OCI-LY1 (cell line): ENCODE measurements around the gene UBE2D4.

Experiments
- H2AFZ ChIP-seq: fragments of 200-600 bp; sonication (generic), shearing (Covaris generic); 2 replicates; pipeline ENCODE4 v1.6.0; 2014; ENCODE audit warnings: antibody characterized with exemption, mild to moderate bottlenecking, low read length
- H3F3A ChIP-seq: fragments of 200-600 bp; sonication (generic), shearing (Covaris generic); 2 replicates; pipeline ENCODE4 v1.6.0; 2014; ENCODE audit warnings: mild to moderate bottlenecking, antibody characterized with exemption, low read length, moderate library complexity; ENCODE audit not compliant: insufficient read depth
- H3K27ac ChIP-seq: fragments of 200-600 bp; sonication (generic); 2 replicates; pipeline ENCODE4 v1.5.1; 2014; ENCODE audit warnings: low read length, mixed run types, mild to moderate bottlenecking, low read depth; ENCODE audit not compliant: poor library complexity, severe bottlenecking
- H3K27me3 ChIP-seq: fragments of 200-600 bp; sonication (generic); 2 replicates; pipeline ENCODE4 v1.6.0; 2014; ENCODE audit warnings: antibody characterized with exemption, mild to moderate bottlenecking, low read length, moderate library complexity; ENCODE audit not compliant: insufficient read depth
- H3K36me3 ChIP-seq: fragments of 200-600 bp; sonication (generic); 2 replicates; pipeline ENCODE4 v1.6.1; 2014; ENCODE audit warnings: mild to moderate bottlenecking, antibody characterized with exemption, low read length, moderate library complexity, mixed read lengths; ENCODE audit not compliant: insufficient read depth
- H3K4me1 ChIP-seq: fragments of 200-600 bp; sonication (generic); 2 replicates; pipeline ENCODE4 v1.5.1; 2014; ENCODE audit warnings: mild to moderate bottlenecking, low read length, moderate library complexity; ENCODE audit not compliant: insufficient read depth, severe bottlenecking
- H3K4me2 ChIP-seq: fragments of 200-600 bp; sonication (generic), shearing (Covaris generic); 2 replicates; pipeline ENCODE4 v1.6.1; 2014; ENCODE audit warnings: low read length
- H3K4me3 ChIP-seq: fragments of 200-600 bp; sonication (generic); 2 replicates; pipeline ENCODE4 v1.5.1; 2014; ENCODE audit warnings: low read length, low read depth, mild to moderate bottlenecking, mixed read lengths; ENCODE audit not compliant: poor library complexity, severe bottlenecking
- H3K79me2 ChIP-seq: fragments of 200-600 bp; shearing (Covaris generic); 2 replicates; pipeline ENCODE4 v1.6.1; 2016; ENCODE audit warnings: mixed run types, low read length, mixed read lengths; ENCODE audit not compliant: insufficient read depth
- H3K9ac ChIP-seq: fragments of 200-600 bp; sonication (generic), shearing (Covaris generic); 2 replicates; pipeline ENCODE4 v1.6.1; 2014; ENCODE audit warnings: mild to moderate bottlenecking, low read length, mixed read lengths
- H3K9me2 ChIP-seq: fragments of 200-600 bp; sonication (generic), shearing (Covaris generic); 2 replicates; pipeline ENCODE4 v1.6.1; 2014; ENCODE audit warnings: low read depth, mild to moderate bottlenecking, low read length, mixed read lengths
- H3K9me3 ChIP-seq: fragments of 200-600 bp; shearing (Covaris generic); 2 replicates; pipeline ENCODE4 v1.6.1; 2014; ENCODE audit warnings: low read length, mixed read lengths
- H4K20me1 ChIP-seq: fragments of 200-600 bp; sonication (generic), shearing (Covaris generic); 2 replicates; pipeline ENCODE4 v1.6.0; 2016; ENCODE audit warnings: mild to moderate bottlenecking, low read length; ENCODE audit not compliant: insufficient read depth
- CTCF ChIP-seq: fragments of 200-600 bp; sonication (generic), shearing (Covaris generic); IDR thresholded peaks from 2 replicates; pipeline ENCODE4 v1.5.1; 2017; ENCODE audit warnings: mild to moderate bottlenecking, antibody characterized with exemption, low read length, moderate library complexity, mixed read lengths
- EZH2 ChIP-seq: fragments of 200-600 bp; sonication (generic), shearing (Covaris generic); IDR thresholded peaks from 2 replicates; pipeline ENCODE4 v1.8.0; 2017; ENCODE audit warnings: borderline replicate concordance, mixed run types, mild to moderate bottlenecking, antibody characterized with exemption, low read length, moderate library complexity, mixed read lengths

The UBE2D4 gene

GRCh38 chr7:43942250-43942649, 16.0 kb downstream of the UBE2D4 start:
- Histone ChIP-seq H3K4me2 (no peak overlapping the region), H3K9me3 (no peaks in the 10 kb centered on the region), H3K27ac (no peak overlapping the region), H3K79me2 (no peaks in the 10 kb centered on the region), H3K4me1 (no peaks in the 10 kb centered on the region), H3K4me3 (no peak overlapping the region), H3K9ac (no peak overlapping the region), H3K27me3 (no peaks in the 10 kb centered on the region), H2AFZ (no peak overlapping the region), H3F3A (no peaks in the 10 kb centered on the region), H4K20me1 (no peaks in the 10 kb centered on the region), H3K36me3 (no peaks in the 10 kb centered on the region), H3K9me2 (no peaks in the 10 kb centered on the region)
- TF ChIP-seq CTCF (no peak), EZH2 (no peak)

GRCh38 chr7:43942997-43943396, 16.8 kb downstream of the UBE2D4 start:
- H3K36me3 ChIP-seq = no peaks in the 10 kb centered on the region
- no peak overlapping the region for H3K4me3 ChIP-seq
- H3K27ac ChIP-seq = no peak overlapping the region
- no peaks in the 10 kb centered on the region for H4K20me1 ChIP-seq
- H3K79me2 ChIP-seq = no peaks in the 10 kb centered on the region
- no peak overlapping the region for H3K9ac ChIP-seq
- no peaks in the 10 kb centered on the region for H3K4me1 ChIP-seq
- H3K4me2 ChIP-seq = no peak overlapping the region
- H3K9me3 ChIP-seq = no peaks in the 10 kb centered on the region
- no peaks in the 10 kb centered on the region for H3K27me3 ChIP-seq
- no peak overlapping the region for H2AFZ ChIP-seq
- H3K9me2 ChIP-seq = no peaks in the 10 kb centered on the region
- no peaks in the 10 kb centered on the region for H3F3A ChIP-seq
- peak; percentile 29; the same call in 1 of the 2 replicates for TF ChIP-seq CTCF
- TF ChIP-seq EZH2 = no peak

- H3K4me2 ChIP-seq = no peak overlapping the region
- H2AFZ ChIP-seq = no peak overlapping the region
- H3K4me3 ChIP-seq = no peak overlapping the region
Measured at GRCh38 chr7:43943417-43944187, 17.4 kb downstream of the UBE2D4 start.

More at GRCh38 chr7:43943417-43944187, 17.4 kb downstream of the UBE2D4 start:
- Histone ChIP-seq H3K4me1 (no peaks in the 10 kb centered on the region), H3K9me3 (no peaks in the 10 kb centered on the region), H3K27ac (no peak overlapping the region), H3K9me2 (no peaks in the 10 kb centered on the region), H3K9ac (no peak overlapping the region), H3K79me2 (no peaks in the 10 kb centered on the region), H3K27me3 (no peaks in the 10 kb centered on the region), H3F3A (no peaks in the 10 kb centered on the region), H3K36me3 (no peaks in the 10 kb centered on the region), H4K20me1 (no peaks in the 10 kb centered on the region)
- TF ChIP-seq CTCF (no peak), EZH2 (no peak)
